Heart left ventricle (tissue), 13 donors: ENCODE data around the gene CENPP.

ENCODE experiments used
- CTCF ChIP-seq, 12 donors: fragments of 200-600 bp; sonication (generic) in 4 of 12; IDR thresholded peaks; one replicate each; pipeline versions ENCODE4 v1.5.0 to v1.8.0; 2018 to 2022; ENCODE audit warnings: antibody characterized with exemption in 12 of 12, mild to moderate bottlenecking in 5 of 12
- POLR2A ChIP-seq, 2 donors: fragments of 450-650 bp; IDR thresholded peaks; one replicate each; pipeline ENCODE4 v1.6.1; 2017; ENCODE audit warnings: antibody characterized with exemption in 2 of 2, mild to moderate bottlenecking in 2 of 2, moderate library complexity in 2 of 2
- donor health status: ischemic (EF 13 %, LVEDD 7.1; RV severe dilation, severe dysfunction).
- donor health status: DM: no; HTN: yes; CAD: no.
- donor health status: DM: no; HTN: no; CAD: no.
- donor health status: ischemic (EF 25% LVEDD 6.9; RV normal size, moderate dysfunction).
- donor health status: ischemic (EF 25% LVEDD 5.7; RV mildly dilated, moderate dysfunction).
- donor health status: ischemic (EF 35%, LVEDD 5.7; RV mildly dilated, moderate dysfunction).
- donor health status: nonischemic (EF 11% LVEDD 7.7; RV severe dilation, severe dysfunction).
- donor health status: DM: yes; HTN: yes; CAD: no.
- donor health status: PGD.
- donor health status: ischemic (EF 29% LVEDD 5.4; RV normal size, mild dysfunction).
- donor health status: nonischemic (EF 23%, LVEDD 6.1; RV moderate dilation, normal function).

GRCh38 chr9:92313624-92314012, 12.1 kb upstream of the CENPP start:
- TF ChIP-seq CTCF (IDR thresholded peaks at IDR 0.05) (no peak), POLR2A (IDR thresholded peaks at IDR 0.05) (no peak)
